ENCODE results near the gene HNRNPL. TPM values are rescaled to one million over a fixed set of nuclear protein-coding genes. Genes with fewer than 3 reads are reported as not detected.

HNRNPL gene
- total RNA-seq, 2 donors from 2014 or later, result 559 to 561 TPM

GRCh38 chr19:38786572-38787265, 63.1 kb downstream of the HNRNPL start:
- Mint-ChIP-seq H3K27me3 (no peaks in the 10 kb centered on the region), H3K4me3 (no peak overlapping the region), H3K36me3 (no peaks in the 10 kb centered on the region), H3K4me1 (ENCODE audit: low read depth in 2 of 2) (no peaks in the 10 kb centered on the region), H3K9me3 (no peaks in the 10 kb centered on the region), H3K27ac (no peak overlapping the region)
- ATAC-seq (no peak), DNase-seq (ENCODE audit: low spot score) (no peak)

Other genes starting within 250 kb of the HNRNPL start
- 100 to 1,000 TPM in 1 of 2 donors, 10 to 100 TPM in 1; 81.4 to 318 TPM for gene MAP4K1, start 232.0 kb downstream of the HNRNPL start, total RNA-seq
- 100 to 1,000 TPM; 216 to 286 TPM for gene EIF3K, start 230.8 kb downstream of the HNRNPL start, total RNA-seq
- 100 to 1,000 TPM; 342 to 574 TPM for gene ACTN4, start 202.3 kb downstream of the HNRNPL start, total RNA-seq
- gene CAPN12, start 105.5 kb downstream of the HNRNPL start, total RNA-seq, result 10 to 100 TPM in 1 of 2 donors, 1 to 10 TPM in 1; 3.6 to 10.4 TPM
- gene LGALS7, start 76.5 kb downstream of the HNRNPL start, total RNA-seq, result not detected
- gene LGALS7B, start 60.8 kb downstream of the HNRNPL start, total RNA-seq, result not detected
- 1 to 10 TPM; 1.6 to 1.7 TPM for gene LGALS4, start 37.0 kb downstream of the HNRNPL start, total RNA-seq
- gene ECH1, start 18.2 kb downstream of the HNRNPL start, total RNA-seq, result 100 to 1,000 TPM; 104 to 163 TPM
- 10 to 100 TPM; 58.1 to 63.8 TPM for gene RINL, start 28.3 kb upstream of the HNRNPL start, total RNA-seq
- gene SIRT2, start 49.6 kb upstream of the HNRNPL start, total RNA-seq, result 10 to 100 TPM; 60.9 to 87.3 TPM
- 100 to 1,000 TPM; 106 to 108 TPM for gene NFKBIB, start 50.0 kb upstream of the HNRNPL start, total RNA-seq
- 1 to 10 TPM in 1 of 2 donors, under 1 TPM in 1; 0.74 to 1.2 TPM for gene CCER2, start 62.2 kb upstream of the HNRNPL start, total RNA-seq
- gene SARS2, start 80.8 kb upstream of the HNRNPL start, total RNA-seq, result 10 to 100 TPM; 32.4 to 70.3 TPM
- gene MRPS12, start 81.0 kb upstream of the HNRNPL start, total RNA-seq, result 100 to 1,000 TPM in 1 of 2 donors, 10 to 100 TPM in 1; 82.5 to 117 TPM
- not detected for gene FBXO17, start 125.8 kb upstream of the HNRNPL start, total RNA-seq
- gene FBXO27, start 182.6 kb upstream of the HNRNPL start, total RNA-seq, result under 1 TPM; 0.31 to 0.88 TPM
- under 1 TPM in 1 of 2 donors, not detected in 1; 0.36 TPM for gene ACP7, start 234.4 kb upstream of the HNRNPL start, total RNA-seq